H9 (cell line): ENCODE data around the gene MALAT1. TPM values are rescaled to one million over a fixed set of nuclear protein-coding genes. Genes with fewer than 3 reads are reported as not detected.

ENCODE experiments used
- DNase-seq: peaks from one replicate; pipeline ENCODE4 v3.0.0-alpha.2; 2017
- H2AFZ ChIP-seq: one replicate; pipeline ENCODE4 v1.6.1; 2013; ENCODE audit warnings: mild to moderate bottlenecking, low read length, control low read depth, moderate library complexity
- H2AK5ac ChIP-seq: 2 replicates; pipeline ENCODE4 v1.6.1; 2013; ENCODE audit warnings: low read length, control low read depth, mixed read lengths; ENCODE audit not compliant: insufficient read length
- H2BK120ac ChIP-seq: one replicate; pipeline ENCODE4 v1.6.1; 2013; ENCODE audit warnings: low read depth, mild to moderate bottlenecking, low read length, control low read depth, inconsistent platforms; ENCODE audit not compliant: poor library complexity, severe bottlenecking
- H2BK12ac ChIP-seq: 2 replicates; pipeline ENCODE4 v1.6.1; 2013; ENCODE audit warnings: low read length, control low read depth, mixed read lengths, low read depth; ENCODE audit not compliant: insufficient read length
- H2BK15ac ChIP-seq: 2 replicates; pipeline ENCODE4 v1.6.1; 2013; ENCODE audit warnings: low read depth, low read length, control low read depth
- H2BK20ac ChIP-seq: one replicate; pipeline ENCODE4 v1.6.1; 2013; ENCODE audit warnings: low read depth, mild to moderate bottlenecking, low read length, control low read depth, inconsistent platforms; ENCODE audit not compliant: poor library complexity, severe bottlenecking
- H2BK5ac ChIP-seq: 2 replicates; pipeline ENCODE4 v1.6.1; 2013; ENCODE audit warnings: low read length, control low read depth, mixed read lengths; ENCODE audit not compliant: insufficient read length
- H3K14ac ChIP-seq: 2 replicates; pipeline ENCODE4 v1.6.1; 2013; ENCODE audit warnings: low read length, control low read depth; ENCODE audit not compliant: insufficient read depth
- H3K18ac ChIP-seq: 2 replicates; pipeline ENCODE4 v1.6.1; 2013; ENCODE audit warnings: low read depth, mild to moderate bottlenecking, mixed read lengths, low read length, control low read depth; ENCODE audit not compliant: insufficient read length
- H3K23ac ChIP-seq: 2 replicates; pipeline ENCODE4 v1.6.1; 2013; ENCODE audit warnings: low read length, control low read depth, mixed read lengths, low read depth; ENCODE audit not compliant: insufficient read length
- H3K23me2 ChIP-seq: 2 replicates; pipeline ENCODE4 v1.6.1; 2013; ENCODE audit warnings: low read depth, mild to moderate bottlenecking, mixed read lengths, low read length, control low read depth; ENCODE audit not compliant: insufficient read length, poor library complexity, severe bottlenecking
- H3K27ac ChIP-seq: 2 replicates; pipeline ENCODE4 v1.5.1; 2013; ENCODE audit warnings: low read length, control low read depth, mixed read lengths, low read depth; ENCODE audit not compliant: insufficient read length
- H3K27me3 ChIP-seq: 2 replicates; pipeline ENCODE4 v1.6.1; 2013; ENCODE audit warnings: low read length, control low read depth, inconsistent platforms; ENCODE audit not compliant: insufficient read depth
- H3K4ac ChIP-seq: 2 replicates; pipeline ENCODE4 v1.6.1; 2013; ENCODE audit warnings: low read depth, mild to moderate bottlenecking, control low read depth, inconsistent platforms, low read length, moderate library complexity
- H3K4me1 ChIP-seq: 2 replicates; pipeline ENCODE4 v1.6.1; 2013; ENCODE audit warnings: low read length, control low read depth, inconsistent platforms; ENCODE audit not compliant: insufficient read depth
- H3K4me2 ChIP-seq: 2 replicates; pipeline ENCODE4 v1.6.1; 2013; ENCODE audit warnings: low read length, control low read depth, mixed read lengths; ENCODE audit not compliant: insufficient read length, insufficient read depth
- H3K56ac ChIP-seq: 2 replicates; pipeline ENCODE4 v1.6.1; 2013; ENCODE audit warnings: low read depth, mild to moderate bottlenecking, mixed read lengths, low read length, control low read depth; ENCODE audit not compliant: insufficient read length
- H3K79me1 ChIP-seq: 2 replicates; pipeline ENCODE4 v1.6.1; 2013; ENCODE audit warnings: low read depth, mild to moderate bottlenecking, moderate library complexity, low read length, control low read depth, inconsistent platforms; ENCODE audit not compliant: insufficient read depth, poor library complexity, severe bottlenecking
- H3K79me2 ChIP-seq: 2 replicates; pipeline ENCODE4 v1.6.1; 2013; ENCODE audit warnings: low read length, control low read depth, inconsistent platforms; ENCODE audit not compliant: insufficient read depth
- H3K9ac ChIP-seq: 2 replicates; pipeline ENCODE4 v1.6.1; 2013; ENCODE audit warnings: low read length, control low read depth, mixed read lengths; ENCODE audit not compliant: insufficient read length; ENCODE audit errors: extremely low read depth
- H3K9me3 ChIP-seq: one replicate; pipeline ENCODE4 v1.6.1; 2013; ENCODE audit warnings: low read depth, low read length, inconsistent platforms; ENCODE audit not compliant: control insufficient read depth
- H3T11ph ChIP-seq: one replicate; pipeline ENCODE4 v1.6.1; 2013; ENCODE audit warnings: mild to moderate bottlenecking, low read length, control low read depth, inconsistent platforms
- H4K20me1 ChIP-seq: one replicate; pipeline ENCODE4 v1.6.1; 2013; ENCODE audit not compliant: control insufficient read depth, insufficient read length, insufficient read depth
- H4K5ac ChIP-seq: 2 replicates; pipeline ENCODE4 v1.6.1; 2013; ENCODE audit warnings: low read depth, mild to moderate bottlenecking, mixed read lengths, low read length, control low read depth; ENCODE audit not compliant: insufficient read length
- H4K8ac ChIP-seq: replicated peaks from 2 replicates; pipeline ENCODE4 v1.6.1; 2013; ENCODE audit warnings: low read length, control low read depth, mixed read lengths, low read depth; ENCODE audit not compliant: insufficient read length
- H4K91ac ChIP-seq: 2 replicates; pipeline ENCODE4 v1.6.1; 2013; ENCODE audit warnings: low read depth, mild to moderate bottlenecking, moderate library complexity, mixed read lengths, low read length, control low read depth; ENCODE audit not compliant: insufficient read length
- H3K27ac Mint-ChIP-seq, 3 experiments: 2 replicates in 2 of 3; 3 replicates in 1 of 3; pipeline ENCODE4 v1.8.0; 2020 to 2021; ENCODE audit warnings: mixed read lengths in 3 of 3, mild to moderate bottlenecking in 1 of 3, moderate library complexity in 1 of 3
- H3K27me3 Mint-ChIP-seq: 2 replicates; pipeline ENCODE4 v1.8.0; 2021; ENCODE audit warnings: low read depth, mild to moderate bottlenecking, moderate library complexity, mixed read lengths
- H3K36me3 Mint-ChIP-seq, 3 experiments: 2 replicates in 2 of 3; 3 replicates in 1 of 3; pipeline ENCODE4 v1.8.0; 2020 to 2021; ENCODE audit warnings: low read depth in 3 of 3, mixed read lengths in 3 of 3; ENCODE audit not compliant: insufficient read depth in 1 of 3
- H3K4me1 Mint-ChIP-seq, 2 experiments: 2 replicates each; pipeline ENCODE4 v1.8.0; 2020; ENCODE audit warnings: mixed read lengths in 2 of 2
- H3K4me3 Mint-ChIP-seq, 2 experiments: 2 replicates in 1 of 2; 3 replicates in 1 of 2; pipeline ENCODE4 v1.8.0; 2020 to 2021; ENCODE audit warnings: mild to moderate bottlenecking in 2 of 2, mixed read lengths in 2 of 2, moderate library complexity in 1 of 2
- H3K9me3 Mint-ChIP-seq, 2 experiments: 2 replicates in 1 of 2; 3 replicates in 1 of 2; pipeline ENCODE4 v1.8.0; 2020; ENCODE audit warnings: mild to moderate bottlenecking in 2 of 2, mixed read lengths in 2 of 2, moderate library complexity in 1 of 2
- WGBS: extraction: QIAGEN DNeasy Blood & Tissue Kit; methylation state at CpG from one replicate; pipeline ENCODE4 v1.1.7; 2013; ENCODE audit warnings: missing lambda C conversion rate, low lambda C conversion rate, mixed read lengths; ENCODE audit not compliant: insufficient read length; ENCODE audit errors: extremely low coverage; 5-methylcytosine and 5-hydroxymethylcytosine counted together
- total RNA-seq: library from RNA; stranded (reverse); gene quantifications from 2 replicates; pipeline ENCODE4 v1.2.1, GENCODE V29; 2021
- TF ChIP-seq, protein P1 (sequence below): fragments of 200-600 bp; sonication (generic); conservative IDR thresholded peaks from 3 replicates; pipeline ENCODE4 v1.8.0; 2021; ENCODE audit warnings: antibody characterized with exemption, mild to moderate bottlenecking

Gene MALAT1
- total RNA-seq, 1 experiment from 2014 or later: 1,934 TPM

- TF ChIP-seq, protein P1, sequence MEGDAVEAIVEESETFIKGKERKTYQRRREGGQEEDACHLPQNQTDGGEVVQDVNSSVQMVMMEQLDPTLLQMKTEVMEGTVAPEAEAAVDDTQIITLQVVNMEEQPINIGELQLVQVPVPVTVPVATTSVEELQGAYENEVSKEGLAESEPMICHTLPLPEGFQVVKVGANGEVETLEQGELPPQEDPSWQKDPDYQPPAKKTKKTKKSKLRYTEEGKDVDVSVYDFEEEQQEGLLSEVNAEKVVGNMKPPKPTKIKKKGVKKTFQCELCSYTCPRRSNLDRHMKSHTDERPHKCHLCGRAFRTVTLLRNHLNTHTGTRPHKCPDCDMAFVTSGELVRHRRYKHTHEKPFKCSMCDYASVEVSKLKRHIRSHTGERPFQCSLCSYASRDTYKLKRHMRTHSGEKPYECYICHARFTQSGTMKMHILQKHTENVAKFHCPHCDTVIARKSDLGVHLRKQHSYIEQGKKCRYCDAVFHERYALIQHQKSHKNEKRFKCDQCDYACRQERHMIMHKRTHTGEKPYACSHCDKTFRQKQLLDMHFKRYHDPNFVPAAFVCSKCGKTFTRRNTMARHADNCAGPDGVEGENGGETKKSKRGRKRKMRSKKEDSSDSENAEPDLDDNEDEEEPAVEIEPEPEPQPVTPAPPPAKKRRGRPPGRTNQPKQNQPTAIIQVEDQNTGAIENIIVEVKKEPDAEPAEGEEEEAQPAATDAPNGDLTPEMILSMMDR: no peak
- H4K5ac ChIP-seq: no peak overlapping the region
- H3K14ac ChIP-seq: no peak overlapping the region
- no peak overlapping the region for H3K23ac ChIP-seq
- H3K9me3 Mint-ChIP-seq: peaks cover 25 to 36% of the 10 kb centered on the region in 2 experiments
- H3K27me3 ChIP-seq: peaks cover 18% of the 10 kb centered on the region
- H4K91ac ChIP-seq: no peak overlapping the region
- no peak overlapping the region for H2AFZ ChIP-seq
- no peak overlapping the region for H2BK5ac ChIP-seq
- no peak overlapping the region for H2AK5ac ChIP-seq
- H3K56ac ChIP-seq: no peak overlapping the region
- no peak overlapping the region for H3K4ac ChIP-seq
- no peak overlapping the region for H3K4me3 Mint-ChIP-seq
- no peak overlapping the region for H3K4me2 ChIP-seq
- no peak overlapping the region for H3K27ac ChIP-seq
- no peak overlapping the region for H2BK120ac ChIP-seq
- H3K79me2 ChIP-seq: no peaks in the 10 kb centered on the region
- no peak overlapping the region for H3K18ac ChIP-seq
- no peak overlapping the region for H3K9ac ChIP-seq
- no peaks in the 10 kb centered on the region for H3K79me1 ChIP-seq
- peaks cover 17 to 21% of the 10 kb centered on the region in 2 experiments for H3K4me1 Mint-ChIP-seq
- H2BK12ac ChIP-seq: no peak overlapping the region
- H3K4me1 ChIP-seq: no peaks in the 10 kb centered on the region
- peaks cover 88% of the 10 kb centered on the region for H3K27me3 Mint-ChIP-seq
- H3T11ph ChIP-seq: no peak overlapping the region
- no peaks in the 10 kb centered on the region for H3K9me3 ChIP-seq
- H3K23me2 ChIP-seq: peaks cover 4% of the 10 kb centered on the region
- H4K8ac ChIP-seq: no peak overlapping the region
- no peaks in the 10 kb centered on the region for H4K20me1 ChIP-seq
- no peak for DNase-seq
- no peak overlapping the region for H2BK20ac ChIP-seq
- H3K27ac Mint-ChIP-seq: no peak overlapping the region
- peaks cover 2 to 4% (median 3%) of the 10 kb centered on the region in 3 experiments; a peak in 5 of 7 replicates for H3K36me3 Mint-ChIP-seq
- H2BK15ac ChIP-seq: no peak overlapping the region; the same call in 1 of the 2 replicates
- no CpG with 5 or more reads among the region's 8 CpGs for WGBS
These were observed 45.9 kb upstream of the MALAT1 start for GRCh38 chr11:65452806-65453490.
